AG10803 (cell line): ENCODE measurements around the gene DENR.
A peak's percentile ranks its signal among the peaks of the same experiment; 100 is the strongest.

Source experiments
- DNase-seq: peaks from one replicate; pipeline ENCODE4 v3.0.0; 2010; ENCODE audit warnings: low read depth
- H3K4me3 ChIP-seq: 2 replicates; pipeline ENCODE4 v1.5.1; 2011; ENCODE audit warnings: mild to moderate bottlenecking, low read length, control low read depth
- CTCF ChIP-seq: conservative IDR thresholded peaks from 2 replicates; pipeline ENCODE4 v1.5.1; 2011; ENCODE audit warnings: mild to moderate bottlenecking, low read length, control low read depth, inconsistent platforms

Gene DENR

GRCh38 chr12:122753319-122753650 lies 661 bp downstream of the DENR start:
- DNase-seq = no peak
- H3K4me3 ChIP-seq = peak overlapping the region; percentile 97
- TF ChIP-seq CTCF = no peak

- no peak for TF ChIP-seq CTCF
- DNase-seq = no peak
- H3K4me3 ChIP-seq = no peak overlapping the region
Observed at GRCh38 chr12:122754790-122755189, 2.2 kb downstream of the DENR start.

- H3K4me3 ChIP-seq = no peak overlapping the region
- DNase-seq = no peak
- no peak for TF ChIP-seq CTCF
Observed at GRCh38 chr12:122757568-122757967, 4.9 kb downstream of the DENR start.

GRCh38 chr12:122785503-122785902 lies 32.9 kb downstream of the DENR start:
- no peak for TF ChIP-seq CTCF
- no peak for DNase-seq

GRCh38 chr12:122788387-122788786 lies 35.8 kb downstream of the DENR start:
- TF ChIP-seq CTCF = no peak
- H3K4me3 ChIP-seq = no peak overlapping the region
- peak; percentile 43 for DNase-seq

More at GRCh38 chr12:122785503-122785902, 32.9 kb downstream of the DENR start:
- no peak overlapping the region for H3K4me3 ChIP-seq

GRCh38 chr12:122789637-122790036 lies 37.0 kb downstream of the DENR start:
- no peak for DNase-seq
- TF ChIP-seq CTCF = no peak
- no peak overlapping the region for H3K4me3 ChIP-seq

GRCh38 chr12:122790393-122791075 lies 37.9 kb downstream of the DENR start:
- TF ChIP-seq CTCF = no peak

More at GRCh38 chr12:122790393-122791075, 37.9 kb downstream of the DENR start:
- DNase-seq = peak; percentile 79
- H3K4me3 ChIP-seq = no peak overlapping the region
